ENCODE results near the gene FAM118B. TPM values are rescaled to one million over a fixed set of nuclear protein-coding genes. Genes with fewer than 3 reads are reported as not detected.

Gene FAM118B
- total RNA-seq, 1 donor from 2014 or later, result 28.3 TPM

DNA sequence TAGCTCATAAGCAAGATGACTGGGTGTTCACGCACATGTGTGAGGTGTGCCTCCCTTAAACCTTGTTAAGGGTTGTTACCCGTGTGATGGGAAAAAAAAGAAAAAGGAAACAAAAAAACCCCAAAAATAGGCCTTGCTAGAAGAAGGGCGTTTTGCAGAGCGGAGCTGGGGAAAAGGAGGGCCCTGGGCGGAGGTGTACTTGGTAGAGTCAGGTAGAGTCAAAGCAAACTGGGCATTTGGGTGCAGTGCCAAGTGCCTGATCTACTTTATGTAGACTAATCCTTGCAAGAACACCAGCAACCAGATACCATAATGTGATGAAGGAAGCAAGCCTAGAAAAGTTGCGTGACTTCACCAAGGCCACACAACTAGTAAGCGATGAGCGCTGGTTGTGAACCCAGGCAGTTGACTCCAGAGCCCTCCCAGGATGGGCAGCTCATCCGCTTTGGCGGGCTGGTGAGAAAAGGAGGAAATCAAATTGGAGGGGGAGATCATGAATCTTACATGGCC lies 70.1 kb downstream of the FAM118B start:
- FAIRE-seq, result no peak
- no peak for DNase-seq (ENCODE audit: low read depth)
- Mint-ChIP-seq H3K27ac (ENCODE audit: unreplicated experiment) (peak overlapping the region; percentile 38), H3K36me3 (ENCODE audit: low read depth, unreplicated experiment) (peaks cover 3% of the 10 kb centered on the region), H3K4me1 (ENCODE audit: low read depth, unreplicated experiment) (peaks cover 8% of the 10 kb centered on the region), H3K27me3 (ENCODE audit: low read depth, unreplicated experiment) (no peaks in the 10 kb centered on the region), H3K9me3 (ENCODE audit: unreplicated experiment) (peaks cover 2% of the 10 kb centered on the region), H3K4me3 (ENCODE audit: unreplicated experiment) (peak overlapping the region; percentile 83)
- Histone ChIP-seq H3K4me3 (ENCODE audit: insufficient read depth, low read depth, low read length) (no peak overlapping the region), H3K9ac (ENCODE audit: low read length) (no peak overlapping the region), H2AFZ (ENCODE audit: low read depth, low read length) (no peak overlapping the region), H3K4me2 (ENCODE audit: low read length) (peak overlapping the region; percentile 88), H3K27me3 (ENCODE audit: insufficient read depth, low read length) (no peaks in the 10 kb centered on the region), H3K36me3 (ENCODE audit: insufficient read depth, low read length) (no peaks in the 10 kb centered on the region), H3K9me3 (ENCODE audit: insufficient read depth, low read depth, low read length) (no peaks in the 10 kb centered on the region), H3K4me1 (ENCODE audit: insufficient read depth, low read length) (peaks cover 19% of the 10 kb centered on the region), H4K20me1 (ENCODE audit: insufficient read depth, low read length) (peaks cover 6% of the 10 kb centered on the region), H3K27ac (ENCODE audit: low read depth, low read length) (no peak overlapping the region), H3K79me2 (ENCODE audit: insufficient read depth, low read length) (peaks cover 7% of the 10 kb centered on the region)
- no peak for TF ChIP-seq EZH2 (IDR thresholded peaks at IDR 0.05; ENCODE audit: insufficient read depth, low read length)
- TF ChIP-seq, protein P1, sequence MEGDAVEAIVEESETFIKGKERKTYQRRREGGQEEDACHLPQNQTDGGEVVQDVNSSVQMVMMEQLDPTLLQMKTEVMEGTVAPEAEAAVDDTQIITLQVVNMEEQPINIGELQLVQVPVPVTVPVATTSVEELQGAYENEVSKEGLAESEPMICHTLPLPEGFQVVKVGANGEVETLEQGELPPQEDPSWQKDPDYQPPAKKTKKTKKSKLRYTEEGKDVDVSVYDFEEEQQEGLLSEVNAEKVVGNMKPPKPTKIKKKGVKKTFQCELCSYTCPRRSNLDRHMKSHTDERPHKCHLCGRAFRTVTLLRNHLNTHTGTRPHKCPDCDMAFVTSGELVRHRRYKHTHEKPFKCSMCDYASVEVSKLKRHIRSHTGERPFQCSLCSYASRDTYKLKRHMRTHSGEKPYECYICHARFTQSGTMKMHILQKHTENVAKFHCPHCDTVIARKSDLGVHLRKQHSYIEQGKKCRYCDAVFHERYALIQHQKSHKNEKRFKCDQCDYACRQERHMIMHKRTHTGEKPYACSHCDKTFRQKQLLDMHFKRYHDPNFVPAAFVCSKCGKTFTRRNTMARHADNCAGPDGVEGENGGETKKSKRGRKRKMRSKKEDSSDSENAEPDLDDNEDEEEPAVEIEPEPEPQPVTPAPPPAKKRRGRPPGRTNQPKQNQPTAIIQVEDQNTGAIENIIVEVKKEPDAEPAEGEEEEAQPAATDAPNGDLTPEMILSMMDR (IDR thresholded peaks at IDR 0.05; ENCODE audit: insufficient read depth, low read depth, low read length), result no peak

DNA sequence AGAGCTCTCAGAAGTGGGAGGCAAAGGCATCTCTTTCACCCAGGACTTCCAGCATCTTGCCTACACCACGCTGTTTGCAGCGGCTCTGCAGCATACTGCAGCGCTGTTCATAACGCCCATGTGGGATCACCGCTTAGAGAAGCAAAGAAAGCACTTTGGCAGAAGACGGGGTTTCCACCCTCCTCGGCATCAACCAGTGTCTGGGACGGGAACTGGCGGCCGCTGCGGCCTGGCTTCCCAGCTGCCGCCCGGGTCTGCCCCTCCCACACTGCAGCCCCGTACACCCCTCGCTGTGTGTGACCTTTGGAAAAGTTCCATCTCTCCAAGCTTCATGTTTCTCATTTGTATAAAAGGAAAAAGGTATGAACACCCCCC lies 70.8 kb downstream of the FAM118B start:
- H3K36me3 ChIP-seq (ENCODE audit: insufficient read depth, low read length), result no peaks in the 10 kb centered on the region
- H3K27me3 ChIP-seq (ENCODE audit: insufficient read depth, low read length), result no peaks in the 10 kb centered on the region
- no peak overlapping the region for H3K27ac ChIP-seq (ENCODE audit: low read depth, low read length)
- H3K4me3 ChIP-seq (ENCODE audit: insufficient read depth, low read depth, low read length), result peak overlapping the region; percentile 74
- H3K9me3 ChIP-seq (ENCODE audit: insufficient read depth, low read depth, low read length), result no peaks in the 10 kb centered on the region
- peaks cover 8% of the 10 kb centered on the region for H4K20me1 ChIP-seq (ENCODE audit: insufficient read depth, low read length)
- TF ChIP-seq, protein P1 (IDR thresholded peaks at IDR 0.05; ENCODE audit: insufficient read depth, low read depth, low read length), result no peak
- TF ChIP-seq EZH2 (IDR thresholded peaks at IDR 0.05; ENCODE audit: insufficient read depth, low read length), result no peak
- H3K4me3 Mint-ChIP-seq (ENCODE audit: unreplicated experiment), result peak overlapping the region; percentile 83
- peak overlapping the region; percentile 88 for H3K4me2 ChIP-seq (ENCODE audit: low read length)
- FAIRE-seq, result no peak
- H3K4me1 Mint-ChIP-seq (ENCODE audit: low read depth, unreplicated experiment), result peaks cover 8% of the 10 kb centered on the region
- H3K27me3 Mint-ChIP-seq (ENCODE audit: low read depth, unreplicated experiment), result no peaks in the 10 kb centered on the region
- DNase-seq (ENCODE audit: low read depth), result peak; percentile 23
- peaks cover 2% of the 10 kb centered on the region for H3K9me3 Mint-ChIP-seq (ENCODE audit: unreplicated experiment)
- H3K79me2 ChIP-seq (ENCODE audit: insufficient read depth, low read length), result peaks cover 7% of the 10 kb centered on the region
- peak overlapping the region; percentile 83 for H3K9ac ChIP-seq (ENCODE audit: low read length)
- H2AFZ ChIP-seq (ENCODE audit: low read depth, low read length), result peak overlapping the region; percentile 83
- H3K36me3 Mint-ChIP-seq (ENCODE audit: low read depth, unreplicated experiment), result peaks cover 3% of the 10 kb centered on the region
- no peak overlapping the region for H3K27ac Mint-ChIP-seq (ENCODE audit: unreplicated experiment)
- H3K4me1 ChIP-seq (ENCODE audit: insufficient read depth, low read length), result peaks cover 19% of the 10 kb centered on the region

All from astrocyte (in vitro differentiated cells and primary cell).